ENCODE measurements around the gene CENPX. TPM values are rescaled to one million over a fixed set of nuclear protein-coding genes. Genes with fewer than 3 reads are reported as not detected.
"Not testable (repeated sequence)": the region's sequence is repeated elsewhere in the genome, so short reads cannot be mapped to it uniquely, and the experiment has no call there.

CENPX gene
- total RNA-seq, 1 donor = 30.7 TPM

GRCh38 chr17:82039695-82040299 lies 17.1 kb upstream of the CENPX start:
- no peak for DNase-seq (ENCODE audit: low read depth)
- no peak overlapping the region for H3K4me3 ChIP-seq (ENCODE audit: low read depth, low read length)
- no peak for TF ChIP-seq CTCF (IDR thresholded peaks at IDR 0.05; ENCODE audit: insufficient read depth, low read depth, low read length)

GRCh38 chr17:82038796-82039409 lies 16.2 kb upstream of the CENPX start:
- H3K4me3 ChIP-seq (ENCODE audit: low read depth, low read length) = not testable (repeated sequence)
- peak; percentile 25 for DNase-seq (ENCODE audit: low read depth)

DNA sequence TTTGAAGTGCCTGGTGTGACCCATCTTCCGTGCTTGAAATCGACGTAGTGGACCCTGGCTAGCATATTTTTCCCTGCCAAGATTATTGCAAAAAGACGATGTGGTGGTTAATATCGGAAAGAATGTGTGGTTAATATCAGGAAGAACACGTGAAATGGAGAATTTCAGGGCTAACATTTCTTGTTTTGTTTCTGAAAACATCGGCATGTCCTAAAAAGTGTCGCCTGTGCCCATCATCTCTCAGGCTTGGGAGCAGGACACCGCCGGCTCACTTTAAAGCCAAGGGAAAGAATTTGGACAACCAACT lies 15.2 kb upstream of the CENPX start:
- peak overlapping the region; percentile 73 for H3K4me3 ChIP-seq (ENCODE audit: low read depth, low read length)
- TF ChIP-seq CTCF (IDR thresholded peaks at IDR 0.05; ENCODE audit: insufficient read depth, low read depth, low read length) = no peak
- no peak for DNase-seq (ENCODE audit: low read depth)

DNA sequence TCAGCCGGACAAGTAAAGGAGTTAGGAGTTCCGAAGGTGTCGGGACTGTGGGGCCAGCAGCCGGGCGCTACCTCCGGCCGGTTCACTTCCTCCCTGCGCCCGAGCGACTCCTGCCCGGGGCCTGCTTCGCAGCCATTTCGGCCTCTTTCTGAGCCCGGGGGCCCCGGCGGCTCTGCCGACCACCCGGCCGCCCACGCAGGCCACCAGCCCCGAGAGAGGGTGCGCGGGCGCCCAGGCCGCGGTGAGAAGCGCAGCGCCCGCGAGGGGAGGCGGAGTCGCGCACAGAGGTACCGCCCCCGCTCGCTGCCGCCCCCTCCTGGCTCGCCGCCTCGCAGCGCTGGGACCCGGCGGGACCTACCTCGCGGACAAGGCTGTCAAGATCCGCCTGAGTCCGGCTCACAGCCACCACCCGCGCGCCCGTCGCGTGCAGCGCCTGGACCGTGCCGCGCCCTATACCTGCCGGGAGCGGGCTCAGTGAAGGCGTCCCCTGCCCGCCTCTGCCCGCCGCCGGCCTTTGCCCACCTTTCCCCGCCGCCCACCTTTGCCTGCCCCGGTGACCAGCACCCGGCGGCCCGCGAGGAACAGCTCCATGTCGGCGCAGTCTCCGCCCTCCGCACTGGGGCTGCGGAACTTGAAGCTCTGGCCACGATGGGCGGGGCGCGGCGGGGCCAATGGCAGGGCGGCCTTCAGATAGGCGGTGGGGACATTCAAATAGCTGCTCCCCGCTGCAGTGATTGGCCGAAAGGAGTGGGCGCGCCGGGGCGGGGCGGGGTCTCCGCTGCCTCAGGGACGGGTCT lies 14.6 kb upstream of the CENPX start, which contains the start of gene DCXR:
DCXR (minus strand) TSS at position 606 of the 797 bp plus-strand sequence; CDS start at position 591, 15 bp downstream.
- peak within 1 kb of the TSS; percentile 73 for H3K4me3 ChIP-seq (ENCODE audit: low read depth, low read length)
- peak; percentile 96 for DNase-seq (ENCODE audit: low read depth)
- TF ChIP-seq CTCF (IDR thresholded peaks at IDR 0.05; ENCODE audit: insufficient read depth, low read depth, low read length) = peak; percentile 68

- DNase-seq (ENCODE audit: low read depth) = no peak
- H3K4me3 ChIP-seq (ENCODE audit: low read depth, low read length) = peak overlapping the region; percentile 73
- no peak for TF ChIP-seq CTCF (IDR thresholded peaks at IDR 0.05; ENCODE audit: insufficient read depth, low read depth, low read length)
These were observed 14.0 kb upstream of the CENPX start for GRCh38 chr17:82036634-82037091.

- H3K4me3 ChIP-seq (ENCODE audit: low read depth, low read length) = peak overlapping the region; percentile 73
- no peak for DNase-seq (ENCODE audit: low read depth)
- TF ChIP-seq CTCF (IDR thresholded peaks at IDR 0.05; ENCODE audit: insufficient read depth, low read depth, low read length) = no peak
These were observed 13.4 kb upstream of the CENPX start for GRCh38 chr17:82035956-82036633.

GRCh38 chr17:82035488-82035887 lies 12.8 kb upstream of the CENPX start:
- no peak overlapping the region for H3K4me3 ChIP-seq (ENCODE audit: low read depth, low read length)
- no peak for TF ChIP-seq CTCF (IDR thresholded peaks at IDR 0.05; ENCODE audit: insufficient read depth, low read depth, low read length)
- DNase-seq (ENCODE audit: low read depth) = no peak

Data from fibroblast of villous mesenchyme (primary cell).